Hepatocyte (in vitro differentiated cells): ENCODE results near the gene AS3MT.

Experiments used
- CTCF ChIP-seq: fragments of 200-600 bp; sonication (generic); IDR thresholded peaks from 2 replicates; pipeline ENCODE4 v1.5.1; 2016; ENCODE audit warnings: antibody characterized with exemption, mild to moderate bottlenecking; ENCODE audit not compliant: poor library complexity
- EZH2 ChIP-seq: fragments of 200-600 bp; sonication (generic); IDR thresholded peaks from 2 replicates; pipeline ENCODE4 v1.6.1; 2016; ENCODE audit warnings: antibody characterized with exemption, mild to moderate bottlenecking, borderline replicate concordance
- EZH2phosphoT487 ChIP-seq: fragments of 200-600 bp; sonication (generic); IDR thresholded peaks from one replicate; pipeline ENCODE4 v1.6.1; 2018; ENCODE audit warnings: antibody characterized with exemption, mild to moderate bottlenecking, low read depth, moderate library complexity; ENCODE audit not compliant: unreplicated experiment, severe bottlenecking

GRCh38 chr10:102876747-102877153, 7.5 kb downstream of the AS3MT start:
- no peak for TF ChIP-seq CTCF
- no peak for TF ChIP-seq EZH2phosphoT487
- TF ChIP-seq EZH2 = no peak
